GM23338 (cell line): ENCODE results near the gene KLHL40. TPM values are rescaled to one million over a fixed set of nuclear protein-coding genes. Genes with fewer than 3 reads are reported as not detected.

Experiments
- ATAC-seq: fragments of 200-7000 bp; cut with Tn5 transposase; 3 replicates; pipeline ENCODE4 v1.9.1; 2020
- DNase-seq: peaks from one replicate; pipeline ENCODE4 v3.0.0-alpha.2; 2015; ENCODE audit warnings: low spot score
- H2AFZ ChIP-seq: fragments of 200-600 bp; sonication (generic); 2 replicates; pipeline ENCODE4 v1.8.0; 2016; ENCODE audit warnings: antibody characterized with exemption, mild to moderate bottlenecking, moderate library complexity
- H3F3A ChIP-seq: fragments of 200-600 bp; sonication (generic); replicated peaks from 2 replicates; pipeline ENCODE4 v1.8.0; 2017; ENCODE audit warnings: antibody characterized with exemption, mixed run types, low read depth
- H3K27ac ChIP-seq: fragments of 200-600 bp; sonication (generic); 2 replicates; pipeline ENCODE4 v1.6.1; 2016; ENCODE audit warnings: low read depth
- H3K27me3 ChIP-seq: fragments of 200-600 bp; sonication (generic); 2 replicates; pipeline ENCODE4 v1.8.0; 2016; ENCODE audit warnings: mild to moderate bottlenecking, mixed run types, moderate library complexity; ENCODE audit not compliant: insufficient read depth
- H3K36me3 ChIP-seq: fragments of 200-600 bp; sonication (generic); 2 replicates; pipeline ENCODE4 v1.8.0; 2016; ENCODE audit warnings: mild to moderate bottlenecking; ENCODE audit not compliant: insufficient read depth
- H3K4me1 ChIP-seq: fragments of 200-600 bp; sonication (generic); 2 replicates; pipeline ENCODE4 v1.8.0; 2016; ENCODE audit warnings: mild to moderate bottlenecking, moderate library complexity; ENCODE audit not compliant: insufficient read depth
- H3K4me2 ChIP-seq: fragments of 200-600 bp; sonication (generic); 2 replicates; pipeline ENCODE4 v1.7.1; 2017; ENCODE audit warnings: mixed run types
- H3K4me3 ChIP-seq: fragments of 200-600 bp; sonication (generic); 2 replicates; pipeline ENCODE4 v1.6.1; 2016; ENCODE audit warnings: mixed run types
- H3K79me2 ChIP-seq: fragments of 200-600 bp; sonication (generic); replicated peaks from 2 replicates; pipeline ENCODE4 v1.8.0; 2017; ENCODE audit warnings: mild to moderate bottlenecking; ENCODE audit not compliant: insufficient read depth
- H3K9me2 ChIP-seq: fragments of 200-600 bp; sonication (generic); 2 replicates; pipeline ENCODE4 v1.8.0; 2017; ENCODE audit not compliant: insufficient read depth
- H4K20me1 ChIP-seq: fragments of 200-600 bp; sonication (generic); replicated peaks from 2 replicates; pipeline ENCODE4 v1.8.0; 2017; ENCODE audit warnings: mild to moderate bottlenecking; ENCODE audit not compliant: insufficient read depth
- H3K27ac Mint-ChIP-seq: 2 replicates; pipeline ENCODE4 v1.8.0; 2020; ENCODE audit warnings: inconsistent platforms, mild to moderate bottlenecking, moderate library complexity, mixed read lengths
- H3K27me3 Mint-ChIP-seq: 3 replicates; pipeline ENCODE4 v1.8.0; 2022; ENCODE audit warnings: low read depth, mild to moderate bottlenecking, moderate library complexity, mixed read lengths, inconsistent platforms; ENCODE audit not compliant: insufficient read depth, poor library complexity
- H3K36me3 Mint-ChIP-seq: 3 replicates; pipeline ENCODE4 v1.8.0; 2021; ENCODE audit warnings: low read depth, mild to moderate bottlenecking, inconsistent platforms, moderate library complexity, mixed read lengths
- H3K4me1 Mint-ChIP-seq: 3 replicates; pipeline ENCODE4 v1.8.0; 2020; ENCODE audit warnings: mild to moderate bottlenecking, inconsistent platforms, mixed read lengths
- H3K4me3 Mint-ChIP-seq: 3 replicates; pipeline ENCODE4 v1.8.0; 2021; ENCODE audit warnings: moderate library complexity, mild to moderate bottlenecking, inconsistent platforms, mixed read lengths
- H3K9me3 Mint-ChIP-seq: 3 replicates; pipeline ENCODE4 v1.8.0; 2020; ENCODE audit warnings: moderate library complexity, mild to moderate bottlenecking, inconsistent platforms, mixed read lengths
- EZH2phosphoT487 ChIP-seq: fragments of 200-600 bp; sonication (generic); IDR thresholded peaks from one replicate; pipeline ENCODE4 v1.8.1; 2018; ENCODE audit warnings: antibody characterized with exemption; ENCODE audit not compliant: unreplicated experiment
- JUNB ChIP-seq: IDR thresholded peaks from one replicate; pipeline ENCODE4 v1.6.1; 2016; ENCODE audit warnings: antibody characterized with exemption; ENCODE audit not compliant: unreplicated experiment
- NANOG ChIP-seq: IDR thresholded peaks from 2 replicates; pipeline ENCODE4 v1.6.1; 2016; ENCODE audit warnings: antibody characterized with exemption, borderline replicate concordance
- POLR2AphosphoS5 ChIP-seq: IDR thresholded peaks from 2 replicates; pipeline ENCODE4 v1.6.1; 2016; ENCODE audit warnings: antibody characterized with exemption, low read depth
- ZNF114 ChIP-seq: fragments of 250-450 bp; sonication (Bioruptor Pico); IDR thresholded peaks from 2 replicates; pipeline ENCODE4 v1.5.0; 2020; ENCODE audit warnings: mild to moderate bottlenecking, moderate library complexity
- polyA plus RNA-seq: library from polyadenylated mRNA; unstranded; fragments of >200 nt; fragmentation: Nextera tagmentation; extraction: Ambion mirVana; gene quantifications from 2 replicates; pipeline ENCODE4 v1.2.1, GENCODE V29; 2016
- total RNA-seq: library from RNA; depleted of rRNA; stranded (reverse); fragments of >200 nt; shearing (Covaris generic); gene quantifications from 2 replicates; pipeline ENCODE4 v1.2.3, GENCODE V29; 2014
- TF ChIP-seq, protein P1 (sequence below): fragments of 250-450 bp; sonication (Bioruptor Pico); IDR thresholded peaks from 2 replicates; pipeline ENCODE4 v1.5.0; 2020; ENCODE audit warnings: mild to moderate bottlenecking, moderate library complexity
- TF ChIP-seq, protein P2 (sequence below): IDR thresholded peaks from one replicate; pipeline ENCODE4 v1.6.1; 2018; ENCODE audit warnings: antibody characterized with exemption; ENCODE audit not compliant: unreplicated experiment

KLHL40 gene
- total and polyA plus RNA-seq, 2 experiments from 2014 or later, result not detected

DNA sequence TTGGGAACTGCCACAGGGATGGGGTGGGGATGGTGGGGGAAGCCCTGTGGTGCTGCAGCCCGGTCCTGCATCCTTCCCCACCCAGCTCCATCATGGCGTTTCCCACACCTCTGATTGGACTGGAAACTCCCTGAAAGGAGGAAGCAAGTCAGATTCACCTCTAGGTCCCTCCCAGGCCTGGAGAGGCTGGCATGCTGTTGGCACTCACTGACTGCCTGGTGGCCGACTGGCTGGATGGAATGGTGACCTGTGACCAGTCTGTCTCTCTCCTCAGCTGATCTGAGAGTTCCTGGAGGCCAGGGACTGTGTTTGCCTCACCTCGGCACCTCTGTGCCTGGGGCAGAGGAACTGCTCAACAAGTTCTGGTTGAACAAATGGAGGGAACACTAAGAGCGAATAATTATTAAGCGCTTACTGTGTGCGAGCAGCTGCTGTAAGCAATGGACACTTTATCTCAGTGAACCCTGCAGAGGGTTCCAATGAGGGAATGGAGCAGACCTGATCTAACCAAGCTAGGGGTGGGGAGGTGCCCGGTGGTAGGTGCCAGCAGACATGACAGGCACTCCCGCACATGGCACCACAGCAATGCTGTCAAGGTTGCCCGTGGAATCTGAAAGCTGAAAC is 20.7 kb downstream of the KLHL40 start (continued):
- TF ChIP-seq, protein P1, sequence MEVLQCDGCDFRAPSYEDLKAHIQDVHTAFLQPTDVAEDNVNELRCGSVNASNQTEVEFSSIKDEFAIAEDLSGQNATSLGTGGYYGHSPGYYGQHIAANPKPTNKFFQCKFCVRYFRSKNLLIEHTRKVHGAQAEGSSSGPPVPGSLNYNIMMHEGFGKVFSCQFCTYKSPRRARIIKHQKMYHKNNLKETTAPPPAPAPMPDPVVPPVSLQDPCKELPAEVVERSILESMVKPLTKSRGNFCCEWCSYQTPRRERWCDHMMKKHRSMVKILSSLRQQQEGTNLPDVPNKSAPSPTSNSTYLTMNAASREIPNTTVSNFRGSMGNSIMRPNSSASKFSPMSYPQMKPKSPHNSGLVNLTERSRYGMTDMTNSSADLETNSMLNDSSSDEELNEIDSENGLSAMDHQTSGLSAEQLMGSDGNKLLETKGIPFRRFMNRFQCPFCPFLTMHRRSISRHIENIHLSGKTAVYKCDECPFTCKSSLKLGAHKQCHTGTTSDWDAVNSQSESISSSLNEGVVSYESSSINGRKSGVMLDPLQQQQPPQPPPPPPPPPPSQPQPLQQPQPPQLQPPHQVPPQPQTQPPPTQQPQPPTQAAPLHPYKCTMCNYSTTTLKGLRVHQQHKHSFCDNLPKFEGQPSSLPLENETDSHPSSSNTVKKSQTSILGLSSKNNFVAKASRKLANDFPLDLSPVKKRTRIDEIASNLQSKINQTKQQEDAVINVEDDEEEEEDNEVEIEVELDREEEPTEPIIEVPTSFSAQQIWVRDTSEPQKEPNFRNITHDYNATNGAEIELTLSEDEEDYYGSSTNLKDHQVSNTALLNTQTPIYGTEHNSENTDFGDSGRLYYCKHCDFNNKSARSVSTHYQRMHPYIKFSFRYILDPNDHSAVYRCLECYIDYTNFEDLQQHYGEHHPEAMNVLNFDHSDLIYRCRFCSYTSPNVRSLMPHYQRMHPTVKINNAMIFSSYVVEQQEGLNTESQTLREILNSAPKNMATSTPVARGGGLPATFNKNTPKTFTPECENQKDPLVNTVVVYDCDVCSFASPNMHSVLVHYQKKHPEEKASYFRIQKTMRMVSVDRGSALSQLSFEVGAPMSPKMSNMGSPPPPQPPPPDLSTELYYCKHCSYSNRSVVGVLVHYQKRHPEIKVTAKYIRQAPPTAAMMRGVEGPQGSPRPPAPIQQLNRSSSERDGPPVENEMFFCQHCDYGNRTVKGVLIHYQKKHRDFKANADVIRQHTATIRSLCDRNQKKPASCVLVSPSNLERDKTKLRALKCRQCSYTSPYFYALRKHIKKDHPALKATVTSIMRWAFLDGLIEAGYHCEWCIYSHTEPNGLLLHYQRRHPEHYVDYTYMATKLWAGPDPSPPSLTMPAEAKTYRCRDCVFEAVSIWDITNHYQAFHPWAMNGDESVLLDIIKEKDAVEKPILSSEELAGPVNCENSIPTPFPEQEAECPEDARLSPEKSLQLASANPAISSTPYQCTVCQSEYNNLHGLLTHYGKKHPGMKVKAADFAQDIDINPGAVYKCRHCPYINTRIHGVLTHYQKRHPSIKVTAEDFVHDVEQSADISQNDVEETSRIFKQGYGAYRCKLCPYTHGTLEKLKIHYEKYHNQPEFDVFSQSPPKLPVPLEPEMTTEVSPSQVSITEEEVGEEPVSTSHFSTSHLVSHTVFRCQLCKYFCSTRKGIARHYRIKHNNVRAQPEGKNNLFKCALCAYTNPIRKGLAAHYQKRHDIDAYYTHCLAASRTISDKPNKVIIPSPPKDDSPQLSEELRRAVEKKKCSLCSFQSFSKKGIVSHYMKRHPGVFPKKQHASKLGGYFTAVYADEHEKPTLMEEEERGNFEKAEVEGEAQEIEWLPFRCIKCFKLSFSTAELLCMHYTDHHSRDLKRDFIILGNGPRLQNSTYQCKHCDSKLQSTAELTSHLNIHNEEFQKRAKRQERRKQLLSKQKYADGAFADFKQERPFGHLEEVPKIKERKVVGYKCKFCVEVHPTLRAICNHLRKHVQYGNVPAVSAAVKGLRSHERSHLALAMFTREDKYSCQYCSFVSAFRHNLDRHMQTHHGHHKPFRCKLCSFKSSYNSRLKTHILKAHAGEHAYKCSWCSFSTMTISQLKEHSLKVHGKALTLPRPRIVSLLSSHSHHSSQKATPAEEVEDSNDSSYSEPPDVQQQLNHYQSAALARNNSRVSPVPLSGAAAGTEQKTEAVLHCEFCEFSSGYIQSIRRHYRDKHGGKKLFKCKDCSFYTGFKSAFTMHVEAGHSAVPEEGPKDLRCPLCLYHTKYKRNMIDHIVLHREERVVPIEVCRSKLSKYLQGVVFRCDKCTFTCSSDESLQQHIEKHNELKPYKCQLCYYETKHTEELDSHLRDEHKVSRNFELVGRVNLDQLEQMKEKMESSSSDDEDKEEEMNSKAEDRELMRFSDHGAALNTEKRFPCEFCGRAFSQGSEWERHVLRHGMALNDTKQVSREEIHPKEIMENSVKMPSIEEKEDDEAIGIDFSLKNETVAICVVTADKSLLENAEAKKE (CRISPR knock-in tag), result no peak

DNA sequence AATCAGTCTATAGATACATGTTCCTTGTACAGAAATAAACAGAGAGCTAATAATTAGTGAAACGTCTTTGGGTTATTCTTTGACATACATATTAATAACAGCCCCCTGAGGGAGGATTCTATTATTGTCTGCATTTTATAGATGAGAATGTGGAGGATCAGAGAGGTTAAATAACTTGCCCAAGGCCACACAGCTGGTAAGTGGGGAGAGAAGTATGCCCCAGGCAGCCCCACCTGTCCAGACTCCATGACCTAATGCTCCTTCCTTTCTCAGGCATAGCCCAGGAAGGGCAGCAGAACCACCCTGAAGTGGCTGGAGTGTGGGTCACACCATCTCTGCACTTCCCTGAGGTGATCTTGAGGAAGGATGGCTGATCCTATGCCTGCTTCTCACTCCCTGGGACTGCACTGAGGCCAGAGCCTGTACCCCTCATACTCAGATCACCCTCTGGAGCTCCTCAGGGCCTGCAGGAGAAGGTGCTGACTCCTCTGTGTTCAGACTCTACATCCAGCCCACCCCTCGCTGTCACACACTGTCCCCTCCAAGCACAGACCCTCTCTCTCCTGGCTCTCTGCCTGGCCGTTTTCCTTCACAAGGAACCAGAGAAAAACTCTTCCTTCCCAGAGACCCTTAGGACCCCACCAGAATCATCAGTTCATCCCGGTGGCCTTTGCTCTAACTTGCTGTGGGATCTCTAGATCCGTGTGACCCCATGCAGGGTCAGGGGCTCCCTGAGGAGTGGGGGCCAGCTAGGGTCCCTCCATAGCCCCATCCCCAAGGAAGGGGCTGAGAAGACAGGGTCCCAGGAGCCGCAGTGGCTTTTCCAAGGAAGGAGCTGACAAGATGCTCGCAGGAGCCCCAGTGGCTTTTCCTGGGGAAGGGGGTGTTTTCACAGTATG is 21.6 kb downstream of the KLHL40 start:
- Mint-ChIP-seq H3K27me3 (peaks cover 10% of the 10 kb centered on the region), H3K36me3 (no peaks in the 10 kb centered on the region), H3K27ac (no peak overlapping the region), H3K4me3 (no peak overlapping the region), H3K4me1 (peaks cover 4% of the 10 kb centered on the region; the same call in 1 of the 3 replicates), H3K9me3 (no peaks in the 10 kb centered on the region)
- no peak overlapping the region for H3K27ac ChIP-seq
- H3K36me3 ChIP-seq, result no peaks in the 10 kb centered on the region
- H3F3A ChIP-seq, result no peaks in the 10 kb centered on the region
- H3K4me1 ChIP-seq, result no peaks in the 10 kb centered on the region
- no peak overlapping the region for H3K4me2 ChIP-seq
- no peaks in the 10 kb centered on the region for H3K27me3 ChIP-seq
- no peak for ATAC-seq
- H3K4me3 ChIP-seq, result no peak overlapping the region
- H2AFZ ChIP-seq, result no peak overlapping the region
- H3K79me2 ChIP-seq, result no peaks in the 10 kb centered on the region
- no peaks in the 10 kb centered on the region for H3K9me2 ChIP-seq
- no peaks in the 10 kb centered on the region for H4K20me1 ChIP-seq
- DNase-seq, result no peak
- no peak for TF ChIP-seq JUNB
- TF ChIP-seq NANOG, result no peak
- TF ChIP-seq, protein P2, sequence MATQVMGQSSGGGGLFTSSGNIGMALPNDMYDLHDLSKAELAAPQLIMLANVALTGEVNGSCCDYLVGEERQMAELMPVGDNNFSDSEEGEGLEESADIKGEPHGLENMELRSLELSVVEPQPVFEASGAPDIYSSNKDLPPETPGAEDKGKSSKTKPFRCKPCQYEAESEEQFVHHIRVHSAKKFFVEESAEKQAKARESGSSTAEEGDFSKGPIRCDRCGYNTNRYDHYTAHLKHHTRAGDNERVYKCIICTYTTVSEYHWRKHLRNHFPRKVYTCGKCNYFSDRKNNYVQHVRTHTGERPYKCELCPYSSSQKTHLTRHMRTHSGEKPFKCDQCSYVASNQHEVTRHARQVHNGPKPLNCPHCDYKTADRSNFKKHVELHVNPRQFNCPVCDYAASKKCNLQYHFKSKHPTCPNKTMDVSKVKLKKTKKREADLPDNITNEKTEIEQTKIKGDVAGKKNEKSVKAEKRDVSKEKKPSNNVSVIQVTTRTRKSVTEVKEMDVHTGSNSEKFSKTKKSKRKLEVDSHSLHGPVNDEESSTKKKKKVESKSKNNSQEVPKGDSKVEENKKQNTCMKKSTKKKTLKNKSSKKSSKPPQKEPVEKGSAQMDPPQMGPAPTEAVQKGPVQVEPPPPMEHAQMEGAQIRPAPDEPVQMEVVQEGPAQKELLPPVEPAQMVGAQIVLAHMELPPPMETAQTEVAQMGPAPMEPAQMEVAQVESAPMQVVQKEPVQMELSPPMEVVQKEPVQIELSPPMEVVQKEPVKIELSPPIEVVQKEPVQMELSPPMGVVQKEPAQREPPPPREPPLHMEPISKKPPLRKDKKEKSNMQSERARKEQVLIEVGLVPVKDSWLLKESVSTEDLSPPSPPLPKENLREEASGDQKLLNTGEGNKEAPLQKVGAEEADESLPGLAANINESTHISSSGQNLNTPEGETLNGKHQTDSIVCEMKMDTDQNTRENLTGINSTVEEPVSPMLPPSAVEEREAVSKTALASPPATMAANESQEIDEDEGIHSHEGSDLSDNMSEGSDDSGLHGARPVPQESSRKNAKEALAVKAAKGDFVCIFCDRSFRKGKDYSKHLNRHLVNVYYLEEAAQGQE, result no peak
- no peak for TF ChIP-seq POLR2AphosphoS5
- TF ChIP-seq EZH2phosphoT487, result no peak
- no peak for TF ChIP-seq ZNF114 (CRISPR knock-in tag)
